ENCODE results near the gene CASP3. TPM values are rescaled to one million over a fixed set of nuclear protein-coding genes. Genes with fewer than 3 reads are reported as not detected.

Gene CASP3
- total RNA-seq, 1 experiment from 2014 or later, result 11.4 TPM

DNA sequence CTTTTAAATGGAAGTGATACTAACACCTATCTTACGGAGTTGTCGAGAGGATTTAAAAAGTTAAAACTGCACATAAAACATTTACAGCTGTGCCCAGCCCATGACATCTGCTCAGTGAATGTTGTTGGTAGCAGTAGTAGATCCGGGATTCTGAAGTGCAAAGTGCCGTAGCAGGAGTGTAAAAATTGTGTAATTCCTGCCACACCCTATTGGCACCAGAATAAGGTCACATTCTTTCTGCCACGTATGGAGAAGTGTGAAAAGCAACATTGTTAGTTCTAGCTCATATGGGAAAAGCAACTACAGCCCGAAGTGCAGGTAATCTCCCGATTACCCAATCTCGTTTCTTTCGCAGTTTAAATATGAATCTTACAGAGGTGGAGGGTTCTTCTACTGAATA is 31.5 kb upstream of the CASP3 start:
- Histone ChIP-seq H3K4me2 (ENCODE audit: low read length) (no peak overlapping the region), H2AFZ (ENCODE audit: low read depth, low read length, poor library complexity, severe bottlenecking) (no peak overlapping the region), H3K27ac (ENCODE audit: low read depth, low read length) (no peak overlapping the region), H3K9me2 (ENCODE audit: insufficient read depth) (no peaks in the 10 kb centered on the region), H4K20me1 (ENCODE audit: insufficient read depth) (no peaks in the 10 kb centered on the region), H3K4me1 (ENCODE audit: control insufficient read depth in 1 of 2, insufficient read depth in 2 of 2, low read length in 2 of 2) (no peaks in the 10 kb centered on the region), H3K9me3 (ENCODE audit: control insufficient read depth in 1 of 2, insufficient read depth in 1 of 2, low read depth in 1 of 2, low read length in 2 of 2) (no peaks in the 10 kb centered on the region), H3K27me3 (ENCODE audit: insufficient read depth, low read length) (no peaks in the 10 kb centered on the region), H3K36me3 (ENCODE audit: control insufficient read depth in 1 of 2, insufficient read depth in 2 of 2, low read length in 2 of 2) (no peaks in the 10 kb centered on the region), H3K79me2 (ENCODE audit: insufficient read depth, low read length) (no peaks in the 10 kb centered on the region), H3K4me3 (replicated peaks in 1 of 2; ENCODE audit: low read depth in 1 of 2, low read length in 2 of 2) (no peak overlapping the region), H3K9ac (ENCODE audit: low read length) (no peak overlapping the region)
- ChIA-PET CTCF (no interaction called here), POLR2A (no interaction called here), RAD21 (ENCODE audit: low non-redundant PET in 1 of 2, low total read pairs in 2 of 2, uncharacterized antibody in 2 of 2, unreplicated experiment in 2 of 2) (no interaction called here)
- intact Hi-C loops (cut with micrococcal nuclease), result no loop called here
- DNase-seq (ENCODE audit: low read depth, low spot score), result no peak
- BruUV-seq (replicated peaks), result no TSS peak
- no peak for ATAC-seq
- TF ChIP-seq SRF (IDR thresholded peaks at IDR 0.05; ENCODE audit: low read depth) (no peak), YY1 (IDR thresholded peaks at IDR 0.05; ENCODE audit: extremely low read depth, insufficient replicate concordance, low read depth, low read length) (no peak), POLR2A (IDR thresholded peaks at IDR 0.05; ENCODE audit: borderline replicate concordance, extremely low read depth, insufficient read depth, insufficient read length) (no peak)

DNA sequence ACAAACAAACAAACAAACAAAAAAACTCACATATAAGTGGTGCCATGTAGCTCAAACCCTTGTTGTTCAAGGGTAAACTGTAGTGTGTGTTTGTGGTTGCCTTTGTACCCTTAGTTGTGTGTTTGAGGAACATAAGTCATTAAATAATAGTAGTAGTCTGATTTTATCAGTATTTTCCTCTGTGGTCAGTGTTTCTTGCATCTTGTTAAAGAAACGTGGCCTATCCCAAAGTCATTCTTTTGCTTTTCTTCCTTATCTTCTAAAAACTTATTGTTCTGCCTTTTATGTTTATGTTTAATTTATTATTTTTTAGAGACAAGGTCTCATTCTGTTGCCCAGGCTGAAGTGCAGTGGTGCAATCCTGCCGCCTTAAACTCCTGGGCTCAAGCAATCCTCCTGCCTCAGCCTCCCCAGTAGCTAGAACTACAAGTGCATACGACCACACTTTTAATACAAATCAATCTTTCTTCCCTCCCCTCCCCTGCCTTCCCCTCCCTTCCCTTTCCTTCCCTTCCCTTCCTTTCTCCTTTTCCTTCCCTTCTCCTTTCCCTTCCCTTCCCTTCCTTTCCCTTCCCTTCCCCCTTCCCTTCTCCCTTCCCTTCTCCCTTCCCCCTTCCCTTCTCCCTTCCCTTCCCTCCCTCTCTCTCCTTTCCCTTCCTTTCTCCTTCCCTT is 26.7 kb upstream of the CASP3 start:
- H3K4me2 ChIP-seq (ENCODE audit: low read length), result no peak overlapping the region
- H4K20me1 ChIP-seq (ENCODE audit: insufficient read depth), result no peaks in the 10 kb centered on the region
- ATAC-seq (no peak), DNase-seq (ENCODE audit: low read depth, low spot score) (no peak)
- H3K27ac ChIP-seq (ENCODE audit: low read depth, low read length), result no peak overlapping the region
- no peak overlapping the region for H2AFZ ChIP-seq (ENCODE audit: low read depth, low read length, poor library complexity, severe bottlenecking)
- no peak overlapping the region for H3K9ac ChIP-seq (ENCODE audit: low read length)
- H3K9me2 ChIP-seq (ENCODE audit: insufficient read depth), result no peaks in the 10 kb centered on the region
- POLR2A ChIA-PET, result no interaction called here
- no TSS peak for BruUV-seq (replicated peaks)
- intact Hi-C loops (cut with micrococcal nuclease), result no loop called here
- RAD21 ChIA-PET (ENCODE audit: low non-redundant PET in 1 of 2, low total read pairs in 2 of 2, uncharacterized antibody in 2 of 2, unreplicated experiment in 2 of 2), result no interaction called here
- H3K36me3 ChIP-seq (ENCODE audit: control insufficient read depth in 1 of 2, insufficient read depth in 2 of 2, low read length in 2 of 2), result no peaks in the 10 kb centered on the region
- no peaks in the 10 kb centered on the region for H3K27me3 ChIP-seq (ENCODE audit: insufficient read depth, low read length)
- no peak overlapping the region for H3K4me3 ChIP-seq (replicated peaks in 1 of 2; ENCODE audit: low read depth in 1 of 2, low read length in 2 of 2)
- no peaks in the 10 kb centered on the region for H3K4me1 ChIP-seq (ENCODE audit: control insufficient read depth in 1 of 2, insufficient read depth in 2 of 2, low read length in 2 of 2)
- CTCF ChIA-PET, result no interaction called here
- H3K79me2 ChIP-seq (ENCODE audit: insufficient read depth, low read length), result no peaks in the 10 kb centered on the region
- no peaks in the 10 kb centered on the region for H3K9me3 ChIP-seq (ENCODE audit: control insufficient read depth in 1 of 2, insufficient read depth in 1 of 2, low read depth in 1 of 2, low read length in 2 of 2)
- TF ChIP-seq EZH2phosphoT487 (IDR thresholded peaks at IDR 0.05; ENCODE audit: borderline replicate concordance) (no peak), ZFX (IDR thresholded peaks at IDR 0.05) (no peak), RAD21 (IDR thresholded peaks at IDR 0.05; ENCODE audit: low read depth) (no peak), POLR2A (IDR thresholded peaks at IDR 0.05; ENCODE audit: borderline replicate concordance, extremely low read depth, insufficient read depth, insufficient read length) (no peak), FOSL1 (IDR thresholded peaks at IDR 0.05; ENCODE audit: low read depth) (no peak), TCF7L2 (IDR thresholded peaks at IDR 0.05; ENCODE audit: borderline replicate concordance, extremely low read depth, insufficient read depth, insufficient read length) (no peak), CEBPB (IDR thresholded peaks at IDR 0.05; ENCODE audit: low read depth) (no peak), YY1 (IDR thresholded peaks at IDR 0.05; ENCODE audit: extremely low read depth, insufficient replicate concordance, low read depth, low read length) (no peak), ZNF274 (IDR thresholded peaks at IDR 0.05; ENCODE audit: low read depth, low read length) (no peak), POLR2AphosphoS5 (IDR thresholded peaks at IDR 0.05; ENCODE audit: low read depth, low read length) (no peak), ELF1 (IDR thresholded peaks at IDR 0.05; ENCODE audit: borderline replicate concordance, low read depth) (no peak)
- TF ChIP-seq, protein P1, sequence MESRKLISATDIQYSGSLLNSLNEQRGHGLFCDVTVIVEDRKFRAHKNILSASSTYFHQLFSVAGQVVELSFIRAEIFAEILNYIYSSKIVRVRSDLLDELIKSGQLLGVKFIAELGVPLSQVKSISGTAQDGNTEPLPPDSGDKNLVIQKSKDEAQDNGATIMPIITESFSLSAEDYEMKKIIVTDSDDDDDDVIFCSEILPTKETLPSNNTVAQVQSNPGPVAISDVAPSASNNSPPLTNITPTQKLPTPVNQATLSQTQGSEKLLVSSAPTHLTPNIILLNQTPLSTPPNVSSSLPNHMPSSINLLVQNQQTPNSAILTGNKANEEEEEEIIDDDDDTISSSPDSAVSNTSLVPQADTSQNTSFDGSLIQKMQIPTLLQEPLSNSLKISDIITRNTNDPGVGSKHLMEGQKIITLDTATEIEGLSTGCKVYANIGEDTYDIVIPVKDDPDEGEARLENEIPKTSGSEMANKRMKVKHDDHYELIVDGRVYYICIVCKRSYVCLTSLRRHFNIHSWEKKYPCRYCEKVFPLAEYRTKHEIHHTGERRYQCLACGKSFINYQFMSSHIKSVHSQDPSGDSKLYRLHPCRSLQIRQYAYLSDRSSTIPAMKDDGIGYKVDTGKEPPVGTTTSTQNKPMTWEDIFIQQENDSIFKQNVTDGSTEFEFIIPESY (IDR thresholded peaks at IDR 0.05; ENCODE audit: extremely low read depth, insufficient replicate concordance, low read length), result no peak
- TF ChIP-seq, protein P2, sequence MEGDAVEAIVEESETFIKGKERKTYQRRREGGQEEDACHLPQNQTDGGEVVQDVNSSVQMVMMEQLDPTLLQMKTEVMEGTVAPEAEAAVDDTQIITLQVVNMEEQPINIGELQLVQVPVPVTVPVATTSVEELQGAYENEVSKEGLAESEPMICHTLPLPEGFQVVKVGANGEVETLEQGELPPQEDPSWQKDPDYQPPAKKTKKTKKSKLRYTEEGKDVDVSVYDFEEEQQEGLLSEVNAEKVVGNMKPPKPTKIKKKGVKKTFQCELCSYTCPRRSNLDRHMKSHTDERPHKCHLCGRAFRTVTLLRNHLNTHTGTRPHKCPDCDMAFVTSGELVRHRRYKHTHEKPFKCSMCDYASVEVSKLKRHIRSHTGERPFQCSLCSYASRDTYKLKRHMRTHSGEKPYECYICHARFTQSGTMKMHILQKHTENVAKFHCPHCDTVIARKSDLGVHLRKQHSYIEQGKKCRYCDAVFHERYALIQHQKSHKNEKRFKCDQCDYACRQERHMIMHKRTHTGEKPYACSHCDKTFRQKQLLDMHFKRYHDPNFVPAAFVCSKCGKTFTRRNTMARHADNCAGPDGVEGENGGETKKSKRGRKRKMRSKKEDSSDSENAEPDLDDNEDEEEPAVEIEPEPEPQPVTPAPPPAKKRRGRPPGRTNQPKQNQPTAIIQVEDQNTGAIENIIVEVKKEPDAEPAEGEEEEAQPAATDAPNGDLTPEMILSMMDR (IDR thresholded peaks at IDR 0.05 in 2 of 3, conservative IDR thresholded peaks at IDR 0.05 in 1 of 3; ENCODE audit: borderline replicate concordance in 1 of 3, insufficient read depth in 1 of 3, low read depth in 2 of 3, low read length in 2 of 3), result no peak
- TF ChIP-seq, protein P3, sequence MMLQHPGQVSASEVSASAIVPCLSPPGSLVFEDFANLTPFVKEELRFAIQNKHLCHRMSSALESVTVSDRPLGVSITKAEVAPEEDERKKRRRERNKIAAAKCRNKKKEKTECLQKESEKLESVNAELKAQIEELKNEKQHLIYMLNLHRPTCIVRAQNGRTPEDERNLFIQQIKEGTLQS (IDR thresholded peaks at IDR 0.05), result no peak
- TF ChIP-seq, protein P4, sequence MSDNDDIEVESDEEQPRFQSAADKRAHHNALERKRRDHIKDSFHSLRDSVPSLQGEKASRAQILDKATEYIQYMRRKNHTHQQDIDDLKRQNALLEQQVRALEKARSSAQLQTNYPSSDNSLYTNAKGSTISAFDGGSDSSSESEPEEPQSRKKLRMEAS (IDR thresholded peaks at IDR 0.05), result no peak

All from HCT116 (cell line).